K562 (cell line): Measurements from ENCODE around the gene ZFYVE27. TPM values are rescaled to one million over a fixed set of nuclear protein-coding genes. Genes with fewer than 3 reads are reported as not detected.

Experiments
- ERF ChIP-seq: fragments of 450-650 bp; formaldehyde crosslinking; IDR thresholded peaks from 2 replicates; pipeline ENCODE4 v1.4.0; 2020; ENCODE audit warnings: mild to moderate bottlenecking, mixed read lengths
- MAFK ChIP-seq: IDR thresholded peaks from 2 replicates; pipeline ENCODE4 v1.6.1; 2011; ENCODE audit warnings: low read length, improper control_type of control experiment
- RAD21 ChIP-seq, 2 experiments: fragments of 250-450 bp in 1 of 2; fragments of 450-650 bp in 1 of 2; sonication (Bioruptor Pico) in 1 of 2; formaldehyde crosslinking in 1 of 2; IDR thresholded peaks in 1 of 2; conservative IDR thresholded peaks in 1 of 2; 2 replicates each; pipeline versions ENCODE4 v1.4.0 to v1.8.0; 2020 to 2022; ENCODE audit warnings: mild to moderate bottlenecking in 2 of 2, moderate library complexity in 1 of 2
- SETDB1 ChIP-seq: IDR thresholded peaks from one replicate; pipeline ENCODE4 v1.6.1; 2012; ENCODE audit warnings: low read length, control low read depth, inconsistent platforms
- STAG1 ChIP-seq: sonication (generic); formaldehyde crosslinking; IDR thresholded peaks from 2 replicates; pipeline ENCODE4 v1.5.0; 2020; ENCODE audit warnings: missing genetic modification reagents, borderline replicate concordance
- ZSCAN32 ChIP-seq: fragments of 450-650 bp; formaldehyde crosslinking; IDR thresholded peaks from 2 replicates; pipeline ENCODE4 v1.4.0; 2020; ENCODE audit warnings: mild to moderate bottlenecking, moderate library complexity
- polyA plus RNA-seq, 8 experiments: library from polyadenylated mRNA; depleted of rRNA in 4 of 8; stranded (reverse) in 5 of 8; unstranded in 3 of 8; fragments of >200 nt; fragmentation: Nextera tagmentation in 2 of 8; fragmentation: Illumina TruSeq in 1 of 8; extraction: Ambion mirVana in 2 of 8; extraction: Trizol in 1 of 8; gene quantifications; 2 replicates each; pipeline versions ENCODE4 v1.2.1 to v1.2.3, GENCODE V29; 2011 to 2014; ENCODE audit warnings: inconsistent platforms in 1 of 8, missing spikeins in 1 of 8
- total RNA-seq, 7 experiments: library from RNA; depleted of rRNA in 6 of 7; stranded (reverse); fragments of >200 nt in 6 of 7; fragmentation: Illumina TruSeq in 2 of 7; extraction: Trizol in 2 of 7; gene quantifications; 2 replicates each; pipeline versions ENCODE4 v1.2.1 to v1.2.3, GENCODE V29; 2011 to 2021; ENCODE audit warnings: low replicate concordance in 1 of 7
- TF ChIP-seq, protein P1 (sequence below): fragments of 150-350 bp; IDR thresholded peaks from 2 replicates; pipeline ENCODE4 v1.6.1; 2014; ENCODE audit warnings: low read depth, mild to moderate bottlenecking, low read length, borderline replicate concordance
- TF ChIP-seq, protein P2 (sequence below), 3 experiments: IDR thresholded peaks in 2 of 3; conservative IDR thresholded peaks in 1 of 3; 2 replicates each; pipeline ENCODE4 v1.5.1; 2011 to 2012; ENCODE audit warnings: low read length in 3 of 3, mild to moderate bottlenecking in 3 of 3, control low read depth in 2 of 3, improper control_type of control experiment in 1 of 3, inconsistent platforms in 1 of 3, low read depth in 1 of 3, mixed read lengths in 1 of 3, moderate library complexity in 1 of 3; ENCODE audit not compliant: insufficient read depth in 2 of 3
- TF ChIP-seq, protein P3 (sequence below): sonication (generic); formaldehyde crosslinking; IDR thresholded peaks from 2 replicates; pipeline ENCODE4 v1.8.1; 2023; ENCODE audit warnings: mild to moderate bottlenecking, missing genetic modification reagents
- TF ChIP-seq, protein P4 (sequence below): fragments of 450-650 bp; formaldehyde crosslinking; IDR thresholded peaks from 2 replicates; pipeline ENCODE4 v1.4.0; 2020; ENCODE audit warnings: mild to moderate bottlenecking, moderate library complexity
- TF ChIP-seq, protein P5 (sequence below): fragments of 250-450 bp; sonication (Bioruptor Pico); IDR thresholded peaks from 2 replicates; pipeline ENCODE4 v1.4.0; 2020

The ZFYVE27 gene
- total and polyA plus RNA-seq, 9 of the 15 experiments (the other 6 are each of a cell fraction or from before 2014, with no cell fraction given) = 0.81 to 21.9 (median 15.3) TPM

DNA sequence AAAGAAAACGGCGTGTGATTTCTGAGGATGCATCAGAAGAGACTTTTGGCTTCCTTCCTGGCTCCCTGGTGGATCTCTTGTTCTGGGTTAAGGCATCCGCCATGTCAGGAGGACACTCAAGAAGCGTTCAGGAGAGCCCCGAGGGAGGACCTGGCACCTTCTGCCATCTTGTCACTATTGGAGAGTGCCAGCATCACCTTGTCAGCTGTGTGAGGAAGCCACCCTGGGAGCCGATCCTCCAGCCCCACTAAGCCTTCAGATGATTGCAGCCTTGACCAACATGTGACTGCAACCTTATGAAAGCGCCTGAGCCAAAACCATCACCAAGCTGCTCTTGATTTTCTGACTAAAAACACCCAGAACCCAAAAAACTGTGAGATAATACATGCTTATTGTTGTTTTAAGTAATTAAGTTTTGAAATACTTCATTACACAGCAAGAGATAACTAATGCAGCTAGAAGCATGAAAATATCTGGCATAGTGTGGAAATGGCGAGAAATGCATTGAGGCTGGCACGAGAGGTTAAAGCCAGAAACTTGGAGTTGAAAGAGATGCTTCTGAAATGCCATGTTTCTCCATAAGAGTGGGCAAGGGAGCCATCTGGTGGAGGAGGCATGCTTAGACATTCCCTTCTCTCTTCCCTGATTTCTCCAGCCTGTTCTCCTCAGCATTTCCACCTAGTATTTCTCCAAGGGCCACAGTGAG, 5.4 kb upstream of the ZFYVE27 start (continued):
- TF ChIP-seq, protein P1, sequence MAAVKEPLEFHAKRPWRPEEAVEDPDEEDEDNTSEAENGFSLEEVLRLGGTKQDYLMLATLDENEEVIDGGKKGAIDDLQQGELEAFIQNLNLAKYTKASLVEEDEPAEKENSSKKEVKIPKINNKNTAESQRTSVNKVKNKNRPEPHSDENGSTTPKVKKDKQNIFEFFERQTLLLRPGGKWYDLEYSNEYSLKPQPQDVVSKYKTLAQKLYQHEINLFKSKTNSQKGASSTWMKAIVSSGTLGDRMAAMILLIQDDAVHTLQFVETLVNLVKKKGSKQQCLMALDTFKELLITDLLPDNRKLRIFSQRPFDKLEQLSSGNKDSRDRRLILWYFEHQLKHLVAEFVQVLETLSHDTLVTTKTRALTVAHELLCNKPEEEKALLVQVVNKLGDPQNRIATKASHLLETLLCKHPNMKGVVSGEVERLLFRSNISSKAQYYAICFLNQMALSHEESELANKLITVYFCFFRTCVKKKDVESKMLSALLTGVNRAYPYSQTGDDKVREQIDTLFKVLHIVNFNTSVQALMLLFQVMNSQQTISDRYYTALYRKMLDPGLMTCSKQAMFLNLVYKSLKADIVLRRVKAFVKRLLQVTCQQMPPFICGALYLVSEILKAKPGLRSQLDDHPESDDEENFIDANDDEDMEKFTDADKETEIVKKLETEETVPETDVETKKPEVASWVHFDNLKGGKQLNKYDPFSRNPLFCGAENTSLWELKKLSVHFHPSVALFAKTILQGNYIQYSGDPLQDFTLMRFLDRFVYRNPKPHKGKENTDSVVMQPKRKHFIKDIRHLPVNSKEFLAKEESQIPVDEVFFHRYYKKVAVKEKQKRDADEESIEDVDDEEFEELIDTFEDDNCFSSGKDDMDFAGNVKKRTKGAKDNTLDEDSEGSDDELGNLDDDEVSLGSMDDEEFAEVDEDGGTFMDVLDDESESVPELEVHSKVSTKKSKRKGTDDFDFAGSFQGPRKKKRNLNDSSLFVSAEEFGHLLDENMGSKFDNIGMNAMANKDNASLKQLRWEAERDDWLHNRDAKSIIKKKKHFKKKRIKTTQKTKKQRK = no peak
- TF ChIP-seq SETDB1 (no peak), RAD21 (CRISPR knock-in tag; conservative IDR thresholded peaks at IDR 0.05 in 1 of 2, IDR thresholded peaks at IDR 0.05 in 1 of 2) (peak; percentile 83 to 95), ZSCAN32 (CRISPR knock-in tag) (no peak), MAFK (peak; percentile 19; the same call in 1 of the 2 replicates), ERF (CRISPR knock-in tag) (no peak), STAG1 (CRISPR knock-in tag) (peak; percentile 60; the same call in 1 of the 2 replicates)
- TF ChIP-seq, protein P2, sequence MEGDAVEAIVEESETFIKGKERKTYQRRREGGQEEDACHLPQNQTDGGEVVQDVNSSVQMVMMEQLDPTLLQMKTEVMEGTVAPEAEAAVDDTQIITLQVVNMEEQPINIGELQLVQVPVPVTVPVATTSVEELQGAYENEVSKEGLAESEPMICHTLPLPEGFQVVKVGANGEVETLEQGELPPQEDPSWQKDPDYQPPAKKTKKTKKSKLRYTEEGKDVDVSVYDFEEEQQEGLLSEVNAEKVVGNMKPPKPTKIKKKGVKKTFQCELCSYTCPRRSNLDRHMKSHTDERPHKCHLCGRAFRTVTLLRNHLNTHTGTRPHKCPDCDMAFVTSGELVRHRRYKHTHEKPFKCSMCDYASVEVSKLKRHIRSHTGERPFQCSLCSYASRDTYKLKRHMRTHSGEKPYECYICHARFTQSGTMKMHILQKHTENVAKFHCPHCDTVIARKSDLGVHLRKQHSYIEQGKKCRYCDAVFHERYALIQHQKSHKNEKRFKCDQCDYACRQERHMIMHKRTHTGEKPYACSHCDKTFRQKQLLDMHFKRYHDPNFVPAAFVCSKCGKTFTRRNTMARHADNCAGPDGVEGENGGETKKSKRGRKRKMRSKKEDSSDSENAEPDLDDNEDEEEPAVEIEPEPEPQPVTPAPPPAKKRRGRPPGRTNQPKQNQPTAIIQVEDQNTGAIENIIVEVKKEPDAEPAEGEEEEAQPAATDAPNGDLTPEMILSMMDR (IDR thresholded peaks at IDR 0.05 in 2 of 3, conservative IDR thresholded peaks at IDR 0.05 in 1 of 3; ENCODE audit: insufficient read depth in 2 of 3, low read depth in 1 of 3, low read length in 3 of 3) = peak; percentile 67 to 88 (median 73)
- TF ChIP-seq, protein P3, sequence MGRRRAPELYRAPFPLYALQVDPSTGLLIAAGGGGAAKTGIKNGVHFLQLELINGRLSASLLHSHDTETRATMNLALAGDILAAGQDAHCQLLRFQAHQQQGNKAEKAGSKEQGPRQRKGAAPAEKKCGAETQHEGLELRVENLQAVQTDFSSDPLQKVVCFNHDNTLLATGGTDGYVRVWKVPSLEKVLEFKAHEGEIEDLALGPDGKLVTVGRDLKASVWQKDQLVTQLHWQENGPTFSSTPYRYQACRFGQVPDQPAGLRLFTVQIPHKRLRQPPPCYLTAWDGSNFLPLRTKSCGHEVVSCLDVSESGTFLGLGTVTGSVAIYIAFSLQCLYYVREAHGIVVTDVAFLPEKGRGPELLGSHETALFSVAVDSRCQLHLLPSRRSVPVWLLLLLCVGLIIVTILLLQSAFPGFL = no peak
- TF ChIP-seq, protein P4, sequence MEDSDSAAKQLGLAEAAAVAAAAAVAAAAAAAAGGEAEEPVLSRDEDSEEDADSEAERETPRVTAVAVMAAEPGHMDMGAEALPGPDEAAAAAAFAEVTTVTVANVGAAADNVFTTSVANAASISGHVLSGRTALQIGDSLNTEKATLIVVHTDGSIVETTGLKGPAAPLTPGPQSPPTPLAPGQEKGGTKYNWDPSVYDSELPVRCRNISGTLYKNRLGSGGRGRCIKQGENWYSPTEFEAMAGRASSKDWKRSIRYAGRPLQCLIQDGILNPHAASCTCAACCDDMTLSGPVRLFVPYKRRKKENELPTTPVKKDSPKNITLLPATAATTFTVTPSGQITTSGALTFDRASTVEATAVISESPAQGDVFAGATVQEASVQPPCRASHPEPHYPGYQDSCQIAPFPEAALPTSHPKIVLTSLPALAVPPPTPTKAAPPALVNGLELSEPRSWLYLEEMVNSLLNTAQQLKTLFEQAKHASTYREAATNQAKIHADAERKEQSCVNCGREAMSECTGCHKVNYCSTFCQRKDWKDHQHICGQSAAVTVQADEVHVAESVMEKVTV (CRISPR knock-in tag) = peak; percentile 61; the same call in 1 of the 2 replicates
- TF ChIP-seq, protein P5, sequence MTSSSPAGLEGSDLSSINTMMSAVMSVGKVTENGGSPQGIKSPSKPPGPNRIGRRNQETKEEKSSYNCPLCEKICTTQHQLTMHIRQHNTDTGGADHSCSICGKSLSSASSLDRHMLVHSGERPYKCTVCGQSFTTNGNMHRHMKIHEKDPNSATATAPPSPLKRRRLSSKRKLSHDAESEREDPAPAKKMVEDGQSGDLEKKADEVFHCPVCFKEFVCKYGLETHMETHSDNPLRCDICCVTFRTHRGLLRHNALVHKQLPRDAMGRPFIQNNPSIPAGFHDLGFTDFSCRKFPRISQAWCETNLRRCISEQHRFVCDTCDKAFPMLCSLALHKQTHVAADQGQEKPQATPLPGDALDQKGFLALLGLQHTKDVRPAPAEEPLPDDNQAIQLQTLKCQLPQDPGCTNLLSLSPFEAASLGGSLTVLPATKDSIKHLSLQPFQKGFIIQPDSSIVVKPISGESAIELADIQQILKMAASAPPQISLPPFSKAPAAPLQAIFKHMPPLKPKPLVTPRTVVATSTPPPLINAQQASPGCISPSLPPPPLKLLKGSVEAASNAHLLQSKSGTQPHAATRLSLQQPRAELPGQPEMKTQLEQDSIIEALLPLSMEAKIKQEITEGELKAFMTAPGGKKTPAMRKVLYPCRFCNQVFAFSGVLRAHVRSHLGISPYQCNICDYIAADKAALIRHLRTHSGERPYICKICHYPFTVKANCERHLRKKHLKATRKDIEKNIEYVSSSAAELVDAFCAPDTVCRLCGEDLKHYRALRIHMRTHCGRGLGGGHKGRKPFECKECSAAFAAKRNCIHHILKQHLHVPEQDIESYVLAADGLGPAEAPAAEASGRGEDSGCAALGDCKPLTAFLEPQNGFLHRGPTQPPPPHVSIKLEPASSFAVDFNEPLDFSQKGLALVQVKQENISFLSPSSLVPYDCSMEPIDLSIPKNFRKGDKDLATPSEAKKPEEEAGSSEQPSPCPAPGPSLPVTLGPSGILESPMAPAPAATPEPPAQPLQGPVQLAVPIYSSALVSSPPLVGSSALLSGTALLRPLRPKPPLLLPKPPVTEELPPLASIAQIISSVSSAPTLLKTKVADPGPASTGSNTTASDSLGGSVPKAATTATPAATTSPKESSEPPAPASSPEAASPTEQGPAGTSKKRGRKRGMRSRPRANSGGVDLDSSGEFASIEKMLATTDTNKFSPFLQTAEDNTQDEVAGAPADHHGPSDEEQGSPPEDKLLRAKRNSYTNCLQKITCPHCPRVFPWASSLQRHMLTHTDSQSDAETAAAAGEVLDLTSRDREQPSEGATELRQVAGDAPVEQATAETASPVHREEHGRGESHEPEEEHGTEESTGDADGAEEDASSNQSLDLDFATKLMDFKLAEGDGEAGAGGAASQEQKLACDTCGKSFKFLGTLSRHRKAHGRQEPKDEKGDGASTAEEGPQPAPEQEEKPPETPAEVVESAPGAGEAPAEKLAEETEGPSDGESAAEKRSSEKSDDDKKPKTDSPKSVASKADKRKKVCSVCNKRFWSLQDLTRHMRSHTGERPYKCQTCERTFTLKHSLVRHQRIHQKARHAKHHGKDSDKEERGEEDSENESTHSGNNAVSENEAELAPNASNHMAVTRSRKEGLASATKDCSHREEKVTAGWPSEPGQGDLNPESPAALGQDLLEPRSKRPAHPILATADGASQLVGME = no peak
